OCI-LY7 (cell line): ENCODE data around the gene MATK.

Source experiments
- CTCF ChIP-seq: fragments of 200-600 bp; sonication (generic); conservative IDR thresholded peaks from 2 replicates; pipeline ENCODE4 v1.5.1; 2014; ENCODE audit warnings: mild to moderate bottlenecking, antibody characterized with exemption, low read length, moderate library complexity, mixed read lengths
- EZH2phosphoT487 ChIP-seq: fragments of 200-600 bp; sonication (generic); IDR thresholded peaks from 2 replicates; pipeline ENCODE4 v1.6.1; 2018; ENCODE audit warnings: low read depth, borderline replicate concordance, mild to moderate bottlenecking, mixed run types, antibody characterized with exemption, low read length, moderate library complexity, mixed read lengths

- TF ChIP-seq EZH2phosphoT487 (no peak), CTCF (no peak)
Measured at GRCh38 chr19:3818918-3819317, 32.7 kb upstream of the MATK start.
